K562 (cell line): Measurements from ENCODE around the gene DNAI1. TPM values are rescaled to one million over a fixed set of nuclear protein-coding genes. Genes with fewer than 3 reads are reported as not detected.
A peak's percentile ranks its signal among the peaks of the same experiment; 100 is the strongest.

Source experiments
- ATF1 ChIP-seq, 2 experiments: fragments of 450-650 bp in 1 of 2; IDR thresholded peaks; 2 replicates each; pipeline ENCODE4 v1.6.1; 2016; ENCODE audit warnings: missing compliant biosample characterization in 1 of 2, missing genetic modification characterization in 1 of 2
- ATF7 ChIP-seq: fragments of 450-650 bp; IDR thresholded peaks from 2 replicates; pipeline ENCODE4 v1.7.1; 2014; ENCODE audit warnings: mild to moderate bottlenecking, moderate library complexity
- BCLAF1 ChIP-seq, 2 experiments: fragments of 450-650 bp in 1 of 2; IDR thresholded peaks; 2 replicates each; pipeline ENCODE4 v1.6.1; 2011 to 2017; ENCODE audit warnings: low read depth in 2 of 2, antibody characterized with exemption in 1 of 2, borderline replicate concordance in 1 of 2, low read length in 1 of 2, mild to moderate bottlenecking in 1 of 2, mixed read lengths in 1 of 2; ENCODE audit not compliant: control insufficient read depth in 1 of 2
- CCNT2 ChIP-seq: IDR thresholded peaks from 2 replicates; pipeline ENCODE4 v1.6.1; 2011; ENCODE audit warnings: borderline replicate concordance, low read depth, mild to moderate bottlenecking, moderate library complexity, mixed read lengths, low read length; ENCODE audit not compliant: insufficient read length; ENCODE audit errors: extremely low read depth
- ELF1 ChIP-seq: fragments of 200-800 bp; sonication (Bioruptor generic); IDR thresholded peaks from 2 replicates; pipeline ENCODE4 v1.6.1; 2016; ENCODE audit warnings: missing genetic modification characterization, missing compliant biosample characterization
- EP300 ChIP-seq: IDR thresholded peaks from 2 replicates; pipeline ENCODE4 v1.6.1; 2012; ENCODE audit warnings: low read length, improper control_type of control experiment
- GTF2F1 ChIP-seq: IDR thresholded peaks from 2 replicates; pipeline ENCODE4 v1.6.1; 2011; ENCODE audit warnings: low read depth, low read length, improper control_type of control experiment
- LARP7 ChIP-seq: fragments of 450-650 bp; IDR thresholded peaks from 2 replicates; pipeline ENCODE4 v1.6.1; 2016
- MYC ChIP-seq, 2 experiments: fragments of 250-450 bp in 1 of 2; sonication (Bioruptor Pico) in 1 of 2; IDR thresholded peaks; 2 replicates each; pipeline versions ENCODE4 v1.5.1 to v1.6.1; 2012 to 2021; ENCODE audit warnings: low read depth in 2 of 2, borderline replicate concordance in 1 of 2, improper control_type of control experiment in 1 of 2, low read length in 1 of 2, mild to moderate bottlenecking in 1 of 2, moderate library complexity in 1 of 2
- NFE2L1 ChIP-seq: fragments of 450-650 bp; IDR thresholded peaks from 2 replicates; pipeline ENCODE4 v1.6.1; 2016; ENCODE audit warnings: missing genetic modification characterization, low read depth, mild to moderate bottlenecking, missing compliant biosample characterization, moderate library complexity, borderline replicate concordance
- NONO ChIP-seq, 2 experiments: fragments of 200-400 bp in 1 of 2; fragments of 450-650 bp in 1 of 2; formaldehyde crosslinking in 1 of 2; IDR thresholded peaks; 2 replicates each; pipeline ENCODE4 v1.6.1; 2017; ENCODE audit warnings: low read depth in 2 of 2, mild to moderate bottlenecking in 2 of 2, moderate library complexity in 2 of 2, low read length in 1 of 2
- PHB ChIP-seq: fragments of 250-450 bp; sonication (Bioruptor Pico); IDR thresholded peaks from 2 replicates; pipeline ENCODE4 v1.5.0; 2021
- POLR2A ChIP-seq: fragments of 450-650 bp; conservative IDR thresholded peaks from 2 replicates; pipeline ENCODE4 v1.6.1; 2016
- SMARCB1 ChIP-seq: IDR thresholded peaks from 2 replicates; pipeline ENCODE4 v1.6.1; 2011; ENCODE audit warnings: improper control_type of control experiment, low read depth; ENCODE audit not compliant: insufficient read length
- TAF9B ChIP-seq: fragments of 450-650 bp; IDR thresholded peaks from 2 replicates; pipeline ENCODE4 v1.6.1; 2018; ENCODE audit warnings: mild to moderate bottlenecking; ENCODE audit not compliant: partially characterized antibody
- ZBED1 ChIP-seq: IDR thresholded peaks from 2 replicates; pipeline ENCODE4 v1.6.1; 2014
- ZC3H8 ChIP-seq: fragments of 450-650 bp; IDR thresholded peaks from 2 replicates; pipeline ENCODE4 v1.6.1; 2017
- ZFX ChIP-seq: sonication (generic); formaldehyde crosslinking; IDR thresholded peaks from 2 replicates; pipeline ENCODE4 v1.8.0; 2022; ENCODE audit warnings: mild to moderate bottlenecking, missing genetic modification reagents, moderate library complexity
- ZKSCAN1 ChIP-seq: fragments of 150-350 bp; IDR thresholded peaks from 2 replicates; pipeline ENCODE4 v1.6.1; 2016; ENCODE audit warnings: low read depth, low read length
- ZNF23 ChIP-seq: fragments of 250-450 bp; sonication (Bioruptor Pico); IDR thresholded peaks from 2 replicates; pipeline ENCODE4 v1.4.0; 2020; ENCODE audit warnings: mild to moderate bottlenecking
- ZNF57 ChIP-seq: fragments of 450-650 bp; formaldehyde crosslinking; IDR thresholded peaks from 2 replicates; pipeline ENCODE4 v1.4.0; 2020; ENCODE audit warnings: mild to moderate bottlenecking, moderate library complexity
- ZNF766 ChIP-seq: fragments of 200-800 bp; sonication (Bioruptor generic); conservative IDR thresholded peaks from 2 replicates; pipeline ENCODE4 v1.6.1; 2016; ENCODE audit warnings: missing genetic modification characterization, missing compliant biosample characterization
- polyA plus RNA-seq, 8 experiments: library from polyadenylated mRNA; depleted of rRNA in 4 of 8; stranded (reverse) in 5 of 8; unstranded in 3 of 8; fragments of >200 nt; fragmentation: Nextera tagmentation in 2 of 8; fragmentation: Illumina TruSeq in 1 of 8; extraction: Ambion mirVana in 2 of 8; extraction: Trizol in 1 of 8; gene quantifications; 2 replicates each; pipeline versions ENCODE4 v1.2.1 to v1.2.3, GENCODE V29; 2011 to 2014; ENCODE audit warnings: inconsistent platforms in 1 of 8, missing spikeins in 1 of 8
- total RNA-seq, 7 experiments: library from RNA; depleted of rRNA in 6 of 7; stranded (reverse); fragments of >200 nt in 6 of 7; fragmentation: Illumina TruSeq in 2 of 7; extraction: Trizol in 2 of 7; gene quantifications; 2 replicates each; pipeline versions ENCODE4 v1.2.1 to v1.2.3, GENCODE V29; 2011 to 2021; ENCODE audit warnings: low replicate concordance in 1 of 7

Gene DNAI1
- total and polyA plus RNA-seq, 9 of the 15 experiments (the other 6 are each of a cell fraction or from before 2014, with no cell fraction given): 0.01 to 0.17 (median 0.04) TPM; not detected in 6

DNA sequence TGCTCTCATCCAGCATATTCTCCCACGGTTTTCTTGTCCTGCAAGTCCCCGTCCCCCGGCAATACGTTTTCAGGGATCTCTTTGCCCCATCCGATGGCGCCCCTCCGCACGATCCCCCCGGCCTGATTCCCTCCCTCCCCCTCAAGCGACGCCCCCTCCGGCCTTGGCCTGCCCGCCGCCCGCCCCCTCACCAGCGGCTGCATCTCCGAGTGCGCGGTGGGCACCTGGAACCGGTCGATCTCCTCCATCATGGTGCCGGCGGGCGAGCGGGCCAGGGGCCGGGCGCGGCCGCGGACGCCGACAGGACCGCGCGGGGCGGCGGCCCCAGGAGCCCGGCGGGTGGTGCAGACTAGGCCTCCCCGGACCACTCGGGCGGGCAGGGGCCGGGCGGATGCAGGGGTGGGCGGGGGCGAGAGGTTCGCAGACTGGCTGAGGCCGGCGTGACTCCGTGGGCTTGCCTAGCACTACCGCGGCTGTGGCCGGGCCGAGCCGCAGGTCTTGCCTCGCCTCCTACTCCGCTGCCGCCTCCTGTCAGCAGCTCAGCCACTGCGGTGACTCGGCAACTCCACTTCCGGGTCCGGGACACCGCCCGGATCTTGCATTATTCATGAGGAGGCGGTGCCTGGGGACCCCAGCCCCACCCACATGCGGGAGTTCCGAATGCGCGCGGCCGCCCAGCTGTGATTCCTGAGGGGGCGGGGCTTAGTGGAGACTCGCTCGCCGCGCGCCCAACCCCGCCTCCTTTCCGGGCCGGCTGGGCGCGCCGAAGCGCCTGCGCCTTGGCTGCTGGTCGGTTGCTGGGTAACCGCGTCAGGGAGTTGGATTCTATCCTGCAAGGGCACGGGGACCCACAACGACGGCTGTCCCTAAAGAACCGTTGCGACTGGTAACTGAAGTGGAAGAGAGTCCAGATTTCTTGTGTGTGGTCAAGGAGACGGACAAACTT is at the start of gene DNAI1, which contains the start of gene FAM219A (continued):
- TF ChIP-seq BCLAF1 (IDR thresholded peaks at IDR 0.05; ENCODE audit: borderline replicate concordance in 1 of 2, control insufficient read depth in 1 of 2, low read depth in 2 of 2, low read length in 1 of 2): no peak
- peak; percentile 63 for TF ChIP-seq ZFX (CRISPR knock-in tag)
- no peak for TF ChIP-seq NFE2L1
- TF ChIP-seq LARP7: no peak
- peak; percentile 64 for TF ChIP-seq ATF7
- TF ChIP-seq ZNF766 (CRISPR knock-in tag): no peak
- TF ChIP-seq NONO (IDR thresholded peaks at IDR 0.05; ENCODE audit: low read depth in 2 of 2, low read length in 1 of 2): no peak
- peak; percentile 62 for TF ChIP-seq CCNT2
- no peak for TF ChIP-seq ZC3H8
- no peak for TF ChIP-seq ZKSCAN1
- TF ChIP-seq PHB (CRISPR knock-in tag): no peak
- TF ChIP-seq EP300: peak; percentile 15; the same call in 1 of the 2 replicates
- TF ChIP-seq ELF1: peak; percentile 97
- peak; percentile 51; the same call in 1 of the 2 replicates for TF ChIP-seq POLR2A
- TF ChIP-seq TAF9B: no peak
- TF ChIP-seq SMARCB1: no peak
- no peak for TF ChIP-seq ZBED1
- TF ChIP-seq ZNF23 (CRISPR knock-in tag): no peak
- TF ChIP-seq GTF2F1: no peak
- TF ChIP-seq MYC (IDR thresholded peaks at IDR 0.05; ENCODE audit: low read depth, low read length): peak; percentile 35; the same call in 1 of the 2 replicates
- no peak for TF ChIP-seq MYC (CRISPR knock-in tag; IDR thresholded peaks at IDR 0.05; ENCODE audit: borderline replicate concordance, low read depth)
- no peak for TF ChIP-seq ZNF57 (CRISPR knock-in tag)
- no peak for TF ChIP-seq ATF1 (CRISPR knock-in tag; IDR thresholded peaks at IDR 0.05)
- 0 out of 2 replicates have a peak, but pooled peaks have one; percentile 40 for TF ChIP-seq ATF1 (tag; IDR thresholded peaks at IDR 0.05)
